ENCODE measurements around the gene RMND5B. TPM values are rescaled to one million over a fixed set of nuclear protein-coding genes. Genes with fewer than 3 reads are reported as not detected.

Gene RMND5B
- total and polyA plus RNA-seq, 8 donors, result 25.3 to 72.9 (median 33.8) TPM

DNA sequence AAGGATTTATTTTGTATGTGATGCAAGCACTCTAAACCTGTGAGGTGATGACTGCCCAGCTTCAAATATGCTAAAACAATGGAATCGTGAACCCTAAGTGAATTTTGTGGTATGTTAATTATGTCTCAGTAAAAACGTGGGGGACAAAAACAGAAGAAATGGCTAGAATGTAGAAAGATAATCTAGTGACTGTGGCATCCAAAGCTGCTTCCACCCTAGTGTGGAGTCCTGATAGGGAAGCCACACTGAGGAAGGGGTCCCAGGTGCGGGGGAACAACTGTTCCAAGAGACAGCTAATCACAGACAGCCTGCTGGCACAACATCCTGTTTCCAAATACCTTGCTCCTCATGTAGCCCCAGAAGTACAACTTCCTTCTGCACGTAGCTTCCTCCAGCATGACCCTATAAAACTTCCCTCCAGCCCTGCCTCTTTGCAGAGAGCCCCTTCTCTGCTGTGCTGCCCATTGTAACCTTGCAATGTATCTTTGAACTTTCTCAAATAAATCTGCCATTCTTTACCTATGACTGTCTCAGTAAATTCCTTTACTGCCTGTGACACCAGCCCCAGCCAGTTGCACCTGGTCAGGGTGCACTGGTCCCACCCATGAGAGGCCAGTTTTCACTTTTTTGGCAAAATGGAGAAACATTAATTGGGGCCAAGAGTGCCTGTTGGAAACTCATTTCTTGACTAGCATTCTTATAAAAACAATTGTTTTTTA, 51.5 kb downstream of the RMND5B start:
- no peak for DNase-seq
- H3K27ac ChIP-seq, result no peak overlapping the region
- H3K4me3 ChIP-seq, result no peak overlapping the region

DNA sequence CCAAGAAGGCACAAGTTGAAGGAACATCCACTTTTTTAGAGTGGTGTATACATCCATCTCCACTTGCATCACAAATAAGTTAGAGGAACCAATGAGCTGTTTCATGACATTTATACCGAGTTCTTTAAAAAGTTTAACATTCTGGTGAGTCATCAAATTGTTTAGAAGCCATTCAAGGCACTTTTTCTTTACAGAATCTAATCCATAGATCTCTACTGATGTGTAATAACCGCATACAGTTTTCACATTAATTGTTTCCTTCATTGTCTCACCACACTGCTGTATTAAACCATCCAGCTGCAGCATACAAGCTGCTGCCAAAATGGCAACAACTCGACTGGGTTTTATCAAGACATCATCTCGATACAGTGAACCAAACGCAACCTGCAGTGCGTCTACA, 55.6 kb downstream of the RMND5B start:
- Histone ChIP-seq H3K27me3 (peaks cover 0 to 7% (median 0%) of the 10 kb centered on the region in 3 donors), H3K4me3 (no peak overlapping the region), H3K4me1 (no peaks in the 10 kb centered on the region), H3K36me3 (no peaks in the 10 kb centered on the region), H3K27ac (no peak overlapping the region), H3K9me3 (no peaks in the 10 kb centered on the region)
- intact Hi-C loops (cut with DNase I; ENCODE audit: low total_unique reads), result no loop called here
- 45 to 55% (median 52%) methylated on average over 6 of the region's 6 CpGs for WGBS, 5 donors
- TF ChIP-seq POLR2AphosphoS5 (IDR thresholded peaks at IDR 0.05) (no peak), EP300 (IDR thresholded peaks at IDR 0.05) (no peak), POLR2A (IDR thresholded peaks at IDR 0.05) (no peak)
- TF ChIP-seq, protein P1, sequence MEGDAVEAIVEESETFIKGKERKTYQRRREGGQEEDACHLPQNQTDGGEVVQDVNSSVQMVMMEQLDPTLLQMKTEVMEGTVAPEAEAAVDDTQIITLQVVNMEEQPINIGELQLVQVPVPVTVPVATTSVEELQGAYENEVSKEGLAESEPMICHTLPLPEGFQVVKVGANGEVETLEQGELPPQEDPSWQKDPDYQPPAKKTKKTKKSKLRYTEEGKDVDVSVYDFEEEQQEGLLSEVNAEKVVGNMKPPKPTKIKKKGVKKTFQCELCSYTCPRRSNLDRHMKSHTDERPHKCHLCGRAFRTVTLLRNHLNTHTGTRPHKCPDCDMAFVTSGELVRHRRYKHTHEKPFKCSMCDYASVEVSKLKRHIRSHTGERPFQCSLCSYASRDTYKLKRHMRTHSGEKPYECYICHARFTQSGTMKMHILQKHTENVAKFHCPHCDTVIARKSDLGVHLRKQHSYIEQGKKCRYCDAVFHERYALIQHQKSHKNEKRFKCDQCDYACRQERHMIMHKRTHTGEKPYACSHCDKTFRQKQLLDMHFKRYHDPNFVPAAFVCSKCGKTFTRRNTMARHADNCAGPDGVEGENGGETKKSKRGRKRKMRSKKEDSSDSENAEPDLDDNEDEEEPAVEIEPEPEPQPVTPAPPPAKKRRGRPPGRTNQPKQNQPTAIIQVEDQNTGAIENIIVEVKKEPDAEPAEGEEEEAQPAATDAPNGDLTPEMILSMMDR (IDR thresholded peaks at IDR 0.05), result no peak
- no peak for DNase-seq

More for the DNA sequence above, 51.5 kb downstream of the RMND5B start:
- WGBS, 5 donors, result 38 to 49% (median 44%) methylated on average over 4 of the region's 4 CpGs
- Histone ChIP-seq H3K27me3 (peaks cover 0 to 10% (median 0%) of the 10 kb centered on the region in 3 donors), H3K4me1 (no peaks in the 10 kb centered on the region), H3K9me3 (peaks cover 0 to 8% (median 2%) of the 10 kb centered on the region in 4 donors), H3K36me3 (no peaks in the 10 kb centered on the region)
- no peak for TF ChIP-seq POLR2AphosphoS5 (IDR thresholded peaks at IDR 0.05)
- TF ChIP-seq EP300 (IDR thresholded peaks at IDR 0.05), result no peak
- TF ChIP-seq POLR2A (IDR thresholded peaks at IDR 0.05), result no peak
- TF ChIP-seq, protein P1 (IDR thresholded peaks at IDR 0.05), result no peak
- intact Hi-C loops (cut with DNase I; ENCODE audit: low total_unique reads), result no loop called here

DNA sequence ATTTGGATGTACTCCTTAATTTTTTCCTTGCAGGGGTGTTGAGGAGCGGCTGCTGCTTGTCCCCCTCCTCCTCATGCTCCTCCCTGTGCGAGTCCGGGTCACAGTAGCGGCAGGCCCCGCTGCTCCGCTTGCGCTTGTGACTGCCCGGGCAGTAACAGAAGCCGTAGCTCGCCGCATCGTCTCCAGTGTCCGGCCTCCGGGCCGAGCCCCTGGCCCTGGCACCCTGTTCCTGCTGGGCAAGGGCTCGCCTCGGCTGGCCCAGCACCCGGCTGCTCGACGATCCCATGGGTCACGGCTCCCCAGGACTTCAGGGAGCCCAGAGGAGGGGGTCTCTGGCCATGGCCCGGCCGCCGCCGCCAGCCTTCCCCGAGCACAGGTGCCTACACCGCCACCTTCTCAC, 56.2 kb downstream of the RMND5B start, which contains the start of gene GMCL2:
TSS of gene GMCL2 (minus strand) at position 358 of the 400 bp plus-strand sequence. CDS start at position 286, 72 bp downstream.
- Histone ChIP-seq H3K36me3 (no peaks in the 10 kb centered on the region), H3K27me3 (peaks cover 0 to 7% (median 0%) of the 10 kb centered on the region in 3 donors), H3K9me3 (no peaks in the 10 kb centered on the region), H3K4me3 (no peak within 1 kb of the TSS), H3K27ac (no peak within 1 kb of the TSS), H3K4me1 (no peaks in the 10 kb centered on the region)
- 66 to 90% (median 81%) methylated on average over 24 to 27 of the region's 27 CpGs for WGBS, 5 donors
- no peak for DNase-seq
- intact Hi-C loops (cut with DNase I; ENCODE audit: low total_unique reads), result no loop called here
- TF ChIP-seq POLR2AphosphoS5 (IDR thresholded peaks at IDR 0.05) (no peak), POLR2A (IDR thresholded peaks at IDR 0.05) (no peak), EP300 (IDR thresholded peaks at IDR 0.05) (no peak)
- TF ChIP-seq, protein P1 (IDR thresholded peaks at IDR 0.05), result no peak

DNA sequence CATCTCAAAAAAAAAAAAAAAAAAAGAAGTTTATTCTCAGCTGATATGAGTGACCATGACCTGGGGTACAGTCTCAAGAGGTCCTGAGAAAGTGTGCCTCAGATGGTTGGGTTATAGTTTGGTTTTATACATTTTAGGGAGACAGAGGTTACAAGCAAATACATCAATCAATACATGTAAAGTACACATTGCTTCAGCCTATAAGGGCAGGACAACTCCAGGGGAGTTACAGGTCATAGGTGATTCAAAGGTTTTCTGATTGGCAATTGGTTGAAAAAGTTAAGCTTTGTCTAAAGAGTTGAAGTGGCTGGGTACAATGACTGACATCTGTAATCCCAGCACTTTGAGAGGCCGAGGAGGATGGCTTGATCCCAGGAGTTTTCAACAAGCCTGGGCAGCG, 58.6 kb downstream of the RMND5B start:
- Histone ChIP-seq H3K9me3 (no peaks in the 10 kb centered on the region), H3K27me3 (peaks cover 0 to 24% (median 0%) of the 10 kb centered on the region in 3 donors), H3K4me3 (no peak overlapping the region), H3K36me3 (no peaks in the 10 kb centered on the region), H3K27ac (no peak overlapping the region), H3K4me1 (no peaks in the 10 kb centered on the region)
- intact Hi-C loops (cut with DNase I; ENCODE audit: low total_unique reads), result no loop called here
- 35 to 53% (median 44%) methylated on average over 2 of the region's 2 CpGs for WGBS, 5 donors
- no peak for DNase-seq
- TF ChIP-seq POLR2AphosphoS5 (IDR thresholded peaks at IDR 0.05), result no peak
- TF ChIP-seq, protein P1 (IDR thresholded peaks at IDR 0.05), result no peak

Data from stomach (tissue), 9 donors.